ENCODE results near the gene PHOX2A.
A peak's percentile ranks its signal among the peaks of the same experiment; 100 is the strongest.

The PHOX2A gene

DNA sequence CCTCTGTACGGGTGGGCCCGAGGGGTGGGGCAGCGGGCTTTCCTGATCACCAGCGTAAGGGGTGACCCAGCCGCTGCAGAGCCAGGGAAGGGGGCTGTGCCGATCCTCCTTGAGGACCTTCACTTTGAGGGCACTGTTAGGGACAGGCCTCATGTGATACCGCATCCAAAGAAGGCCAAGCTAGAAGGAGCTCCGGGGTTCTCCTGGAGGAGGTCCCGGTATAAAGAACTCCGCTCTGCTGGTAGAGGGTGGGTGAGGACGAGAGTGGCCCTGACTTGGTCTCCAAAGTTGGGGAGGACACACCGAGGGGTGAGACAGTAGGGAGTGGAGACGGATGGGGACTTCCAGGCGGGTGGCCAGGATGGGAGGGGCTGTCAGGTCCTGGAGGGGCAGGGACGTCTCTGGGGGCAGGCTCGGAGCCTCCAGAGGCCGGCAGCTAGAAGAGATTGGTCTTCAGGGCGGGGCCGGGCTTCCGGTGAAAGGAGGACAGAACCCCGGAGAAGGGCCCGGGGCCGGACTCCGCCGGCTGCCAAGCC, 4.6 kb downstream of the PHOX2A start:
- Histone ChIP-seq H3K18ac (ENCODE audit: low read depth in 1 of 2, low read length in 2 of 2) (peak overlapping the region in 1 of 2 experiments; percentile 59), H4K8ac (ENCODE audit: low read length) (peak overlapping the region; percentile 19), H3K4me2 (ENCODE audit: low read length, poor library complexity, severe bottlenecking) (peak overlapping the region; percentile 33), H2AFZ (ENCODE audit: low read depth, low read length) (no peak overlapping the region), H3K14ac (ENCODE audit: low read length in 2 of 2) (no peak overlapping the region), H3K9ac (ENCODE audit: low read length) (peak overlapping the region; percentile 42), H2BK120ac (ENCODE audit: low read depth, low read length) (no peak overlapping the region), H3K27ac (ENCODE audit: low read length, poor library complexity, severe bottlenecking) (no peak overlapping the region), H3K79me1 (replicated peaks; ENCODE audit: low read length, poor library complexity, severe bottlenecking) (peaks cover 6% of the 10 kb centered on the region), H3K36me3 (ENCODE audit: control insufficient read depth in 1 of 2, insufficient read depth in 2 of 2, low read depth in 1 of 2, low read length in 2 of 2) (peaks cover 40 to 42% of the 10 kb centered on the region in 2 experiments), H2BK12ac (ENCODE audit: low read length in 2 of 2) (no peak overlapping the region), H3K4ac (ENCODE audit: low read depth in 1 of 2, low read length in 2 of 2) (no peak overlapping the region), H3K27me3 (ENCODE audit: control insufficient read depth in 1 of 2, insufficient read depth in 1 of 2, low read length in 2 of 2) (peaks cover 34 to 45% of the 10 kb centered on the region in 2 experiments), H3K4me1 (ENCODE audit: control insufficient read depth, insufficient read depth, low read depth, low read length) (peaks cover 39% of the 10 kb centered on the region), H2AK5ac (ENCODE audit: low read length, severe bottlenecking) (no peak overlapping the region), H4K91ac (ENCODE audit: low read length) (no peak overlapping the region), H3K23ac (ENCODE audit: low read length in 2 of 2) (no peak overlapping the region), H2BK5ac (ENCODE audit: low read depth, low read length, poor library complexity, severe bottlenecking) (no peak overlapping the region), H3K9me3 (ENCODE audit: control insufficient read depth, low read length) (no peaks in the 10 kb centered on the region), H2BK15ac (ENCODE audit: low read depth, poor library complexity, severe bottlenecking) (peak overlapping the region; percentile 31), H3K4me3 (ENCODE audit: insufficient read depth in 1 of 2, low read depth in 1 of 2, low read length in 2 of 2) (no peak overlapping the region)
- 6% methylated on average over 25 of the region's 25 CpGs for WGBS
- peak; percentile 41 for DNase-seq

- peaks cover 30 to 41% of the 10 kb centered on the region in 2 experiments for H3K27me3 ChIP-seq (ENCODE audit: control insufficient read depth in 1 of 2, insufficient read depth in 1 of 2, low read length in 2 of 2)
- H3K4ac ChIP-seq (ENCODE audit: low read depth in 1 of 2, low read length in 2 of 2): no peak overlapping the region
- H3K23ac ChIP-seq (ENCODE audit: low read length in 2 of 2): no peak overlapping the region
- H2BK12ac ChIP-seq (ENCODE audit: low read length in 2 of 2): no peak overlapping the region
- no peak overlapping the region for H3K14ac ChIP-seq (ENCODE audit: low read length in 2 of 2)
- H3K79me1 ChIP-seq (replicated peaks; ENCODE audit: low read length, poor library complexity, severe bottlenecking): peaks cover 13% of the 10 kb centered on the region
- peak overlapping the region in 1 of 2 experiments; percentile 18 for H3K18ac ChIP-seq (ENCODE audit: low read depth in 1 of 2, low read length in 2 of 2)
- H3K4me2 ChIP-seq (ENCODE audit: low read length, poor library complexity, severe bottlenecking): peak overlapping the region; percentile 33
- no peak overlapping the region for H2AK5ac ChIP-seq (ENCODE audit: low read length, severe bottlenecking)
- no peak overlapping the region for H3K27ac ChIP-seq (ENCODE audit: low read length, poor library complexity, severe bottlenecking)
- H3K9ac ChIP-seq (ENCODE audit: low read length): no peak overlapping the region
- H2BK15ac ChIP-seq (ENCODE audit: low read depth, poor library complexity, severe bottlenecking): no peak overlapping the region
- DNase-seq: no peak
- no peak overlapping the region for H2AFZ ChIP-seq (ENCODE audit: low read depth, low read length)
- H3K4me1 ChIP-seq (ENCODE audit: control insufficient read depth, insufficient read depth, low read depth, low read length): peaks cover 34% of the 10 kb centered on the region
- H3K9me3 ChIP-seq (ENCODE audit: control insufficient read depth, low read length): no peaks in the 10 kb centered on the region
- no peak overlapping the region for H4K8ac ChIP-seq (ENCODE audit: low read length)
- no peak overlapping the region for H3K4me3 ChIP-seq (ENCODE audit: insufficient read depth in 1 of 2, low read depth in 1 of 2, low read length in 2 of 2)
- no peak overlapping the region for H4K91ac ChIP-seq (ENCODE audit: low read length)
- no peak overlapping the region for H2BK120ac ChIP-seq (ENCODE audit: low read depth, low read length)
- WGBS: 40% methylated on average over 21 of the region's 28 CpGs
- peaks cover 46 to 49% of the 10 kb centered on the region in 2 experiments for H3K36me3 ChIP-seq (ENCODE audit: control insufficient read depth in 1 of 2, insufficient read depth in 2 of 2, low read depth in 1 of 2, low read length in 2 of 2)
- no peak overlapping the region for H2BK5ac ChIP-seq (ENCODE audit: low read depth, low read length, poor library complexity, severe bottlenecking)
These were observed 5.3 kb downstream of the PHOX2A start for GRCh38 chr11:72238492-72239312.

DNA sequence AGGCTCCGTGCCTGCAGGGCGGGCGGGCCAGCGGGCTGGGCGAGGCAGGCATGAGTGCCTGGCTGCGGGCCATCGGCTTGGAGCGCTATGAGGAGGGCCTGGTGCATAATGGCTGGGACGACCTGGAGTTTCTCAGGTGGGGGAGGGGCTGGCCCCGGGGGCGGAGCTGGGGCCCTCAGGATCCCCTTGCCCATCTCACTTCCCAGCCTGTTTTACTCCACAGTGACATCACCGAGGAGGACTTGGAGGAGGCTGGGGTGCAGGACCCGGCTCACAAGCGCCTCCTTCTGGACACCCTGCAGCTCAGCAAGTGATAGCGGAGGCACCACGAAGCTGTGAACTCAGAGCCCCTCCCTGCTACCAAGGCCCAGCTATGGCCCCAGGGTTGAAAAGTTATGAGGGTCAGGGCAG, 5.9 kb downstream of the PHOX2A start:
- H2BK12ac ChIP-seq (ENCODE audit: low read length in 2 of 2): no peak overlapping the region
- no peak overlapping the region for H2AFZ ChIP-seq (ENCODE audit: low read depth, low read length)
- H3K9ac ChIP-seq (ENCODE audit: low read length): no peak overlapping the region
- 47% methylated on average over 13 of the region's 16 CpGs for WGBS
- H3K36me3 ChIP-seq (ENCODE audit: control insufficient read depth in 1 of 2, insufficient read depth in 2 of 2, low read depth in 1 of 2, low read length in 2 of 2): peaks cover 53 to 56% of the 10 kb centered on the region in 2 experiments
- H2BK15ac ChIP-seq (ENCODE audit: low read depth, poor library complexity, severe bottlenecking): no peak overlapping the region
- H3K4me3 ChIP-seq (ENCODE audit: insufficient read depth in 1 of 2, low read depth in 1 of 2, low read length in 2 of 2): no peak overlapping the region
- no peak overlapping the region for H3K18ac ChIP-seq (ENCODE audit: low read depth in 1 of 2, low read length in 2 of 2)
- no peak overlapping the region for H2BK5ac ChIP-seq (ENCODE audit: low read depth, low read length, poor library complexity, severe bottlenecking)
- peaks cover 17% of the 10 kb centered on the region for H3K79me1 ChIP-seq (replicated peaks; ENCODE audit: low read length, poor library complexity, severe bottlenecking)
- no peak overlapping the region for H3K23ac ChIP-seq (ENCODE audit: low read length in 2 of 2)
- H3K4me1 ChIP-seq (ENCODE audit: control insufficient read depth, insufficient read depth, low read depth, low read length): peaks cover 32% of the 10 kb centered on the region
- no peak overlapping the region for H4K8ac ChIP-seq (ENCODE audit: low read length)
- H3K4ac ChIP-seq (ENCODE audit: low read depth in 1 of 2, low read length in 2 of 2): no peak overlapping the region
- no peak overlapping the region for H4K91ac ChIP-seq (ENCODE audit: low read length)
- no peak overlapping the region for H3K4me2 ChIP-seq (ENCODE audit: low read length, poor library complexity, severe bottlenecking)
- peak; percentile 72 for DNase-seq
- peaks cover 23 to 34% of the 10 kb centered on the region in 2 experiments for H3K27me3 ChIP-seq (ENCODE audit: control insufficient read depth in 1 of 2, insufficient read depth in 1 of 2, low read length in 2 of 2)
- H3K14ac ChIP-seq (ENCODE audit: low read length in 2 of 2): no peak overlapping the region
- no peak overlapping the region for H2BK120ac ChIP-seq (ENCODE audit: low read depth, low read length)
- H2AK5ac ChIP-seq (ENCODE audit: low read length, severe bottlenecking): no peak overlapping the region
- H3K9me3 ChIP-seq (ENCODE audit: control insufficient read depth, low read length): no peaks in the 10 kb centered on the region
- no peak overlapping the region for H3K27ac ChIP-seq (ENCODE audit: low read length, poor library complexity, severe bottlenecking)

GRCh38 chr11:72237112-72237931, 6.7 kb downstream of the PHOX2A start:
- H4K91ac ChIP-seq (ENCODE audit: low read length): no peak overlapping the region
- no peak overlapping the region for H2AK5ac ChIP-seq (ENCODE audit: low read length, severe bottlenecking)
- H3K4me1 ChIP-seq (ENCODE audit: control insufficient read depth, insufficient read depth, low read depth, low read length): peaks cover 32% of the 10 kb centered on the region
- H2AFZ ChIP-seq (ENCODE audit: low read depth, low read length): no peak overlapping the region
- no peak overlapping the region for H3K4ac ChIP-seq (ENCODE audit: low read depth in 1 of 2, low read length in 2 of 2)
- no peak overlapping the region for H2BK120ac ChIP-seq (ENCODE audit: low read depth, low read length)
- no peak overlapping the region for H2BK15ac ChIP-seq (ENCODE audit: low read depth, poor library complexity, severe bottlenecking)
- H3K27me3 ChIP-seq (ENCODE audit: control insufficient read depth in 1 of 2, insufficient read depth in 1 of 2, low read length in 2 of 2): peaks cover 18 to 27% of the 10 kb centered on the region in 2 experiments
- H3K9ac ChIP-seq (ENCODE audit: low read length): no peak overlapping the region
- no peak for DNase-seq
- no peak overlapping the region for H3K27ac ChIP-seq (ENCODE audit: low read length, poor library complexity, severe bottlenecking)
- no peak overlapping the region for H3K4me2 ChIP-seq (ENCODE audit: low read length, poor library complexity, severe bottlenecking)
- H2BK12ac ChIP-seq (ENCODE audit: low read length in 2 of 2): no peak overlapping the region
- no peak overlapping the region for H3K23ac ChIP-seq (ENCODE audit: low read length in 2 of 2)
- no peak overlapping the region for H3K14ac ChIP-seq (ENCODE audit: low read length in 2 of 2)
- H3K4me3 ChIP-seq (ENCODE audit: insufficient read depth in 1 of 2, low read depth in 1 of 2, low read length in 2 of 2): no peak overlapping the region
- peaks cover 60 to 63% of the 10 kb centered on the region in 2 experiments for H3K36me3 ChIP-seq (ENCODE audit: control insufficient read depth in 1 of 2, insufficient read depth in 2 of 2, low read depth in 1 of 2, low read length in 2 of 2)
- H3K9me3 ChIP-seq (ENCODE audit: control insufficient read depth, low read length): no peaks in the 10 kb centered on the region
- H3K79me1 ChIP-seq (replicated peaks; ENCODE audit: low read length, poor library complexity, severe bottlenecking): peaks cover 24% of the 10 kb centered on the region
- H3K18ac ChIP-seq (ENCODE audit: low read depth in 1 of 2, low read length in 2 of 2): no peak overlapping the region
- H4K8ac ChIP-seq (ENCODE audit: low read length): no peak overlapping the region
- no peak overlapping the region for H2BK5ac ChIP-seq (ENCODE audit: low read depth, low read length, poor library complexity, severe bottlenecking)
- 92% methylated on average over 14 of the region's 22 CpGs for WGBS
